HEK293 (cell line): ENCODE results near the gene COPS3.

Experiments
- CTCF ChIA-PET: fragments of 350-600 bp; formaldehyde crosslinking; extraction: SDS; loops from one replicate; lab custom pipeline; 2021; ENCODE audit warnings: antibody characterized with exemption; lab: Yijun Ruan, JAX
- POLR2A ChIA-PET: fragments of 300-600 bp; formaldehyde crosslinking; extraction: SDS; loops from one replicate; lab custom pipeline; 2020; ENCODE audit warnings: antibody characterized with exemption, inconsistent platforms; lab: Yijun Ruan, JAX
- H3K27ac ChIP-seq: fragments of 200-500 bp; sonication (Bioruptor generic); 2 replicates; pipeline ENCODE4 v1.5.1; 2014; ENCODE audit warnings: low read depth, low read length, control low read depth, inconsistent platforms; ENCODE audit errors: extremely low read depth
- H3K36me3 ChIP-seq, 2 experiments: fragments of 200-500 bp in 1 of 2; sonication (Bioruptor generic) in 1 of 2; 1 replicate in 1 of 2; 2 replicates in 1 of 2; pipeline ENCODE4 v1.5.1; 2014 to 2017; ENCODE audit warnings: inconsistent platforms in 2 of 2, low read length in 2 of 2; ENCODE audit not compliant: control insufficient read depth in 2 of 2, insufficient read depth in 1 of 2
- H3K4me1 ChIP-seq: fragments of 200-500 bp; sonication (Bioruptor generic); 2 replicates; pipeline ENCODE4 v1.5.1; 2014; ENCODE audit warnings: mild to moderate bottlenecking, low read length, inconsistent platforms; ENCODE audit not compliant: control insufficient read depth, insufficient read depth
- H3K4me3 ChIP-seq: 2 replicates; pipeline ENCODE4 v1.5.1; 2011; ENCODE audit warnings: low read depth, mild to moderate bottlenecking, control low read depth, low read length, moderate library complexity
- H3K9me3 ChIP-seq: fragments of 200-500 bp; sonication (Bioruptor generic); 2 replicates; pipeline ENCODE4 v1.5.1; 2014; ENCODE audit warnings: low read depth, low read length, inconsistent platforms; ENCODE audit not compliant: control insufficient read depth, insufficient read depth
- SP7 ChIP-seq: fragments of 450-650 bp; formaldehyde crosslinking; IDR thresholded peaks from 2 replicates; pipeline ENCODE4 v1.5.1; 2016; ENCODE audit warnings: missing biosample characterization, missing genetic modification characterization
- WT1 ChIP-seq: fragments of 450-650 bp; formaldehyde crosslinking; IDR thresholded peaks from 2 replicates; pipeline ENCODE4 v1.5.1; 2016; ENCODE audit warnings: missing biosample characterization, missing genetic modification characterization
- ZNF155 ChIP-seq: fragments of 450-650 bp; formaldehyde crosslinking; IDR thresholded peaks from 2 replicates; pipeline ENCODE4 v1.5.1; 2016; ENCODE audit warnings: missing biosample characterization, missing genetic modification characterization
- ZNF214 ChIP-seq: fragments of 450-650 bp; formaldehyde crosslinking; IDR thresholded peaks from 2 replicates; pipeline ENCODE4 v1.5.1; 2017; ENCODE audit warnings: missing biosample characterization, mild to moderate bottlenecking, missing genetic modification characterization, borderline replicate concordance
- ZNF24 ChIP-seq: fragments of 450-650 bp; formaldehyde crosslinking; IDR thresholded peaks from 2 replicates; pipeline ENCODE4 v1.5.1; 2016; ENCODE audit warnings: missing biosample characterization, missing genetic modification characterization
- ZNF394 ChIP-seq: fragments of 450-650 bp; formaldehyde crosslinking; IDR thresholded peaks from 2 replicates; pipeline ENCODE4 v1.5.1; 2016; ENCODE audit warnings: missing biosample characterization, missing genetic modification characterization, mild to moderate bottlenecking, moderate library complexity, borderline replicate concordance
- ZNF404 ChIP-seq: fragments of 450-650 bp; formaldehyde crosslinking; IDR thresholded peaks from 2 replicates; pipeline ENCODE4 v1.5.1; 2017; ENCODE audit warnings: missing biosample characterization, missing genetic modification characterization
- ZNF423 ChIP-seq: fragments of 450-650 bp; formaldehyde crosslinking; IDR thresholded peaks from 2 replicates; pipeline ENCODE4 v1.5.1; 2016; ENCODE audit warnings: missing biosample characterization, missing genetic modification characterization
- ZNF600 ChIP-seq: fragments of 450-650 bp; formaldehyde crosslinking; IDR thresholded peaks from 2 replicates; pipeline ENCODE4 v1.5.1; 2016; ENCODE audit warnings: missing biosample characterization, missing genetic modification characterization
- ZNF624 ChIP-seq: fragments of 450-650 bp; formaldehyde crosslinking; IDR thresholded peaks from 2 replicates; pipeline ENCODE4 v1.5.1; 2017; ENCODE audit warnings: missing biosample characterization, missing genetic modification characterization
- ZNF626 ChIP-seq: fragments of 450-650 bp; sonication (Bioruptor Pico); formaldehyde crosslinking; IDR thresholded peaks from 2 replicates; pipeline ENCODE4 v1.5.1; 2018; ENCODE audit warnings: missing biosample characterization, missing genetic modification characterization, inconsistent platforms
- ZNF776 ChIP-seq: fragments of 450-650 bp; formaldehyde crosslinking; IDR thresholded peaks from 2 replicates; pipeline ENCODE4 v1.5.0; 2017; ENCODE audit warnings: missing biosample characterization, missing genetic modification characterization, borderline replicate concordance
- ZNF830 ChIP-seq: fragments of 450-650 bp; IDR thresholded peaks from 2 replicates; pipeline ENCODE4 v1.5.0; 2018; ENCODE audit warnings: missing biosample characterization, missing genetic modification characterization, low read depth, mild to moderate bottlenecking, moderate library complexity
- TF ChIP-seq, protein P1 (sequence below): fragments of 450-650 bp; formaldehyde crosslinking; IDR thresholded peaks from 2 replicates; pipeline ENCODE4 v1.5.1; 2017; ENCODE audit warnings: missing biosample characterization, missing genetic modification characterization
- TF ChIP-seq, protein P2 (sequence below): fragments of 450-650 bp; formaldehyde crosslinking; IDR thresholded peaks from 2 replicates; pipeline ENCODE4 v1.5.1; 2017; ENCODE audit warnings: missing biosample characterization, mild to moderate bottlenecking, missing genetic modification characterization, moderate library complexity
- TF ChIP-seq, protein P3 (sequence below): fragments of 450-650 bp; formaldehyde crosslinking; IDR thresholded peaks from 2 replicates; pipeline ENCODE4 v1.5.0; 2017; ENCODE audit warnings: missing biosample characterization, missing genetic modification characterization, borderline replicate concordance
- TF ChIP-seq, protein P4 (sequence below): fragments of 450-650 bp; formaldehyde crosslinking; IDR thresholded peaks from 2 replicates; pipeline ENCODE4 v1.5.1; 2017; ENCODE audit warnings: missing biosample characterization, missing genetic modification characterization

The COPS3 gene

DNA sequence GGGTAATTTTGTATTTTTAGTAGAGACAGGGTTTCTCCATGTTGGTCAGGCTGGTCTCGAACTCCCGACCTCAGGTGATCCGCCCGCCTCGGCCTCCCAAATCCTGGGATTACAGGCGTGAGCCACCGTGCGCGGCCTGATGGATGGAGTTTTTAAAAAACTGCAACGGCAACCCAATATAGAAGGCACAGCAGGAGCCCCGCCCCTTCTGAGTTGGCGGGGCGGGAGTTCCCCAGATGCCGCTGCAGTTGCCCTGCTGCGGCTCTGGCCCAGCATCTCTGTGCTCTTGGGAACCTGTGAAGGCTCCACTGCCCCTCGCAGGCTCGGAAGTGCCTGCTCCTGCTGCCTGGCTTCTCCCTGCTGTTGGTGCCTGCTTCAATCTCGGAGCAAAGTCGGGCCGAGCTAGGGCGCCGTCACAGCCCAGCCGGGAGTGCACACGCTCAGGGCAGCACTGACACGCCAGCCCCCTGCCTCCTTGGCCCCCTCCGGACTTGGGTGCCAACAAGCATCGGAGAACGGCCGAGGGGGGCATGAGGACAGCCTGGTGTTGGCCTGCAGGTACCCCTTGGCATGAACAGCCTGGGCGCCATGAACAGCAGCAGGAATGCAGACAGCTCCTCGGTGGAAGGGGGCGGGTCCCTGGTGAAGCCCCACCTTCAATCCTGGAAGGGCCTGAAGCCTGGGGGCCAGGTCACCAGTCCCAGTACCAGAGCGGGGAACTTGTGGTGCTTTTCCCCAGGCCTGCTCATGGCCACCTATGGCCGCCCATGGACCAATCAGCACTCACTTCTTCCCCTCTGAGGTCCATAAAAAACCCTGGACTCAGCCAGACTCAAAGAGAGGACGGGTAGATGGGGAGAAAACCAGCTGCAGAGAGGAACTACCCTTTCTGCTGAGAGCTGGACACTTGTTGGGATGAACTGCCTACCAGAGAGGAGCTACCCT, 19.9 kb upstream of the COPS3 start (continued):
- TF ChIP-seq ZNF214 (tag by site-specific recombination) (no peak), ZNF155 (tag by site-specific recombination) (no peak), WT1 (tag by site-specific recombination) (peak; percentile 54; the same call in 1 of the 2 replicates)

DNA sequence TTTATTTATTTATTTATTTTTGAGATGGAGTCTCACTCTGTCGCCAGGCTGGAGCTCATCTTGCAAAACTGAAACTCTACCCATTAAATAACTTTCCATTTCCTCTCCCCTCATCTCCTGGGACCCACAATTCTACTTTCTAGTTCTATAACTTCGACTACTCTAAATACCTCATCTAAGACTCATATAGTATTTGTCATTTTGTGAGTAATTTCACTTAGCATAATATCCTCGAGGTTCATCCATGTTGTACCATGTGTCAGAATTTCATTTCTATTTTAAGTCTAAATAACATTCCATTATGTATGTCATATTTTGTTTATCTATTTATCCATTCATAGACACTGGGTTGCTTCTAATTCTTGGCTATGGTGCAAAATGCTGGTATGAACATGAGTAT, 17.1 kb upstream of the COPS3 start:
- TF ChIP-seq ZNF394 (tag by site-specific recombination) (0 out of 2 replicates have a peak, but pooled peaks have one; percentile 1), ZNF404 (tag by site-specific recombination) (no peak)
- TF ChIP-seq, protein P1, sequence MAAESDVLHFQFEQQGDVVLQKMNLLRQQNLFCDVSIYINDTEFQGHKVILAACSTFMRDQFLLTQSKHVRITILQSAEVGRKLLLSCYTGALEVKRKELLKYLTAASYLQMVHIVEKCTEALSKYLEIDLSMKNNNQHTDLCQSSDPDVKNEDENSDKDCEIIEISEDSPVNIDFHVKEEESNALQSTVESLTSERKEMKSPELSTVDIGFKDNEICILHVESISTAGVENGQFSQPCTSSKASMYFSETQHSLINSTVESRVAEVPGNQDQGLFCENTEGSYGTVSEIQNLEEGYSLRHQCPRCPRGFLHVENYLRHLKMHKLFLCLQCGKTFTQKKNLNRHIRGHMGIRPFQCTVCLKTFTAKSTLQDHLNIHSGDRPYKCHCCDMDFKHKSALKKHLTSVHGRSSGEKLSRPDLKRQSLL (tag by site-specific recombination) = no peak
- TF ChIP-seq, protein P2, sequence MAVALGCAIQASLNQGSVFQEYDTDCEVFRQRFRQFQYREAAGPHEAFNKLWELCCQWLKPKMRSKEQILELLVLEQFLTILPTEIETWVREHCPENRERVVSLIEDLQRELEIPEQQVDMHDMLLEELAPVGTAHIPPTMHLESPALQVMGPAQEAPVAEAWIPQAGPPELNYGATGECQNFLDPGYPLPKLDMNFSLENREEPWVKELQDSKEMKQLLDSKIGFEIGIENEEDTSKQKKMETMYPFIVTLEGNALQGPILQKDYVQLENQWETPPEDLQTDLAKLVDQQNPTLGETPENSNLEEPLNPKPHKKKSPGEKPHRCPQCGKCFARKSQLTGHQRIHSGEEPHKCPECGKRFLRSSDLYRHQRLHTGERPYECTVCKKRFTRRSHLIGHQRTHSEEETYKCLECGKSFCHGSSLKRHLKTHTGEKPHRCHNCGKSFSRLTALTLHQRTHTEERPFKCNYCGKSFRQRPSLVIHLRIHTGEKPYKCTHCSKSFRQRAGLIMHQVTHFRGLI = no peak
- Histone ChIP-seq H3K27ac (no peak overlapping the region), H3K9me3 (no peaks in the 10 kb centered on the region), H3K36me3 (no peaks in the 10 kb centered on the region), H3K4me1 (no peaks in the 10 kb centered on the region; the same call in 1 of the 2 replicates), H3K4me3 (no peak overlapping the region)
- POLR2A ChIA-PET = interaction anchor here (1.2 kb wide), 1 partner anchor 14 kb away, joined by 5 read pairs; no protein-coding TSS in a partner anchor
- CTCF ChIA-PET = interaction anchor here (0.6 kb wide), 1 partner anchor 344 kb away, joined by 3 read pairs; no protein-coding TSS in a partner anchor

DNA sequence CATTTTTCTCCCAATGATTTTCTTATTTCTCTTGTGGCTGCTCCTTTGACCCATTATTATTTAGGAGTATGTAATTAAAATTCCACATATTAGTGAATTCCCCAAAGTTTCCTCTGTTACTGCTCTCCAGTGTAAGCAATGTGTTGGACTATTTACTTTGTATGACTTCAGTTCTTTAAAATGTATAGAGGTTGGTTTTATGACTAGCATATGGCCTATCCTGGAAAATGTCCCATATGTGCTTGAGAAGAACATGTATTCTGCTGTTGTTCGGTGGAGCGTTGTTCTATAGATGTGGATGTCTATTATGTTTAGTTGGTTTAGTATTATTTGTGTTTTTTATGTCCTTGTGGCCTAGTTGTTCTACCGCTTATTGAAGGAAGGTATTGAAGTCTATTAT, 16.2 kb upstream of the COPS3 start:
- Histone ChIP-seq H3K27ac (no peak overlapping the region), H3K4me1 (no peaks in the 10 kb centered on the region; the same call in 1 of the 2 replicates), H3K36me3 (no peaks in the 10 kb centered on the region), H3K9me3 (no peaks in the 10 kb centered on the region), H3K4me3 (no peak overlapping the region)
- POLR2A ChIA-PET = interaction anchor here (1.2 kb wide), 1 partner anchor 13 kb away, joined by 5 read pairs; no protein-coding TSS in a partner anchor
- peak; percentile 45; the same call in 1 of the 2 replicates for TF ChIP-seq ZNF600 (tag by site-specific recombination)
- TF ChIP-seq SP7 (tag by site-specific recombination) = peak; percentile 50; the same call in 1 of the 2 replicates
- TF ChIP-seq ZNF626 (tag by site-specific recombination) = no peak
- CTCF ChIA-PET = no interaction called here

DNA sequence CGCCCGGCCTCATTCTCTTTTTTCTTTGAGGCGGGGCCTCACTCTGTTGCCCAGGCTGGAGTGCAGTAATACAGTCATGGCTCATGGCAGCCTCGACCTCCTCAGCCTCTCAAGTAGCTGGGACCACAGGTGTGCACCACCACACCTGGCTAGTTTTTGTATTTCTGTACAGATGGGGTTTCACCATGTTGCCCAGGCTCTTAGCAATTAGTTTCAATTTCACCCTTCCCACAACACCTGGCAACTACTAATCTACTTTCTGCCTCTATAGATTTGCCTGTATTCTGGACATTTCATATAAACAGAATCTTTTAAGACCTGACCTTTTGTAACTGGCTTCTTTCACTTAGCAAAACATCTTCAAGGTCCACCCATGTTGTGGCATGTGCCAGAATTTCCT, 14.1 kb upstream of the COPS3 start:
- ChIA-PET CTCF (interaction anchor here (0.6 kb wide), 1 partner anchor 18 kb away, joined by 3 read pairs; no protein-coding TSS in a partner anchor), POLR2A (no interaction called here)
- Histone ChIP-seq H3K4me3 (no peak overlapping the region), H3K27ac (no peak overlapping the region), H3K4me1 (no peaks in the 10 kb centered on the region; the same call in 1 of the 2 replicates), H3K9me3 (no peaks in the 10 kb centered on the region), H3K36me3 (no peaks in the 10 kb centered on the region)
- TF ChIP-seq ZNF830 (tag by site-specific recombination) (no peak), ZNF24 (tag by site-specific recombination) (no peak), ZNF624 (tag by site-specific recombination) (no peak), ZNF776 (no peak), ZNF423 (tag by site-specific recombination) (no peak)
- TF ChIP-seq, protein P3, sequence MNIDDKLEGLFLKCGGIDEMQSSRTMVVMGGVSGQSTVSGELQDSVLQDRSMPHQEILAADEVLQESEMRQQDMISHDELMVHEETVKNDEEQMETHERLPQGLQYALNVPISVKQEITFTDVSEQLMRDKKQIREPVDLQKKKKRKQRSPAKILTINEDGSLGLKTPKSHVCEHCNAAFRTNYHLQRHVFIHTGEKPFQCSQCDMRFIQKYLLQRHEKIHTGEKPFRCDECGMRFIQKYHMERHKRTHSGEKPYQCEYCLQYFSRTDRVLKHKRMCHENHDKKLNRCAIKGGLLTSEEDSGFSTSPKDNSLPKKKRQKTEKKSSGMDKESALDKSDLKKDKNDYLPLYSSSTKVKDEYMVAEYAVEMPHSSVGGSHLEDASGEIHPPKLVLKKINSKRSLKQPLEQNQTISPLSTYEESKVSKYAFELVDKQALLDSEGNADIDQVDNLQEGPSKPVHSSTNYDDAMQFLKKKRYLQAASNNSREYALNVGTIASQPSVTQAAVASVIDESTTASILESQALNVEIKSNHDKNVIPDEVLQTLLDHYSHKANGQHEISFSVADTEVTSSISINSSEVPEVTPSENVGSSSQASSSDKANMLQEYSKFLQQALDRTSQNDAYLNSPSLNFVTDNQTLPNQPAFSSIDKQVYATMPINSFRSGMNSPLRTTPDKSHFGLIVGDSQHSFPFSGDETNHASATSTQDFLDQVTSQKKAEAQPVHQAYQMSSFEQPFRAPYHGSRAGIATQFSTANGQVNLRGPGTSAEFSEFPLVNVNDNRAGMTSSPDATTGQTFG (tag by site-specific recombination) = no peak
- TF ChIP-seq, protein P4, sequence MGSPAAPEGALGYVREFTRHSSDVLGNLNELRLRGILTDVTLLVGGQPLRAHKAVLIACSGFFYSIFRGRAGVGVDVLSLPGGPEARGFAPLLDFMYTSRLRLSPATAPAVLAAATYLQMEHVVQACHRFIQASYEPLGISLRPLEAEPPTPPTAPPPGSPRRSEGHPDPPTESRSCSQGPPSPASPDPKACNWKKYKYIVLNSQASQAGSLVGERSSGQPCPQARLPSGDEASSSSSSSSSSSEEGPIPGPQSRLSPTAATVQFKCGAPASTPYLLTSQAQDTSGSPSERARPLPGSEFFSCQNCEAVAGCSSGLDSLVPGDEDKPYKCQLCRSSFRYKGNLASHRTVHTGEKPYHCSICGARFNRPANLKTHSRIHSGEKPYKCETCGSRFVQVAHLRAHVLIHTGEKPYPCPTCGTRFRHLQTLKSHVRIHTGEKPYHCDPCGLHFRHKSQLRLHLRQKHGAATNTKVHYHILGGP (tag by site-specific recombination) = no peak
